ENCODE data around the gene CHD9. TPM values are rescaled to one million over a fixed set of nuclear protein-coding genes. Genes with fewer than 3 reads are reported as not detected.

Gene CHD9
- total and polyA plus RNA-seq, 9 of the 15 experiments (the other 6 are each of a cell fraction or from before 2014, with no cell fraction given) = 29.0 to 69.3 (median 40.6) TPM

DNA sequence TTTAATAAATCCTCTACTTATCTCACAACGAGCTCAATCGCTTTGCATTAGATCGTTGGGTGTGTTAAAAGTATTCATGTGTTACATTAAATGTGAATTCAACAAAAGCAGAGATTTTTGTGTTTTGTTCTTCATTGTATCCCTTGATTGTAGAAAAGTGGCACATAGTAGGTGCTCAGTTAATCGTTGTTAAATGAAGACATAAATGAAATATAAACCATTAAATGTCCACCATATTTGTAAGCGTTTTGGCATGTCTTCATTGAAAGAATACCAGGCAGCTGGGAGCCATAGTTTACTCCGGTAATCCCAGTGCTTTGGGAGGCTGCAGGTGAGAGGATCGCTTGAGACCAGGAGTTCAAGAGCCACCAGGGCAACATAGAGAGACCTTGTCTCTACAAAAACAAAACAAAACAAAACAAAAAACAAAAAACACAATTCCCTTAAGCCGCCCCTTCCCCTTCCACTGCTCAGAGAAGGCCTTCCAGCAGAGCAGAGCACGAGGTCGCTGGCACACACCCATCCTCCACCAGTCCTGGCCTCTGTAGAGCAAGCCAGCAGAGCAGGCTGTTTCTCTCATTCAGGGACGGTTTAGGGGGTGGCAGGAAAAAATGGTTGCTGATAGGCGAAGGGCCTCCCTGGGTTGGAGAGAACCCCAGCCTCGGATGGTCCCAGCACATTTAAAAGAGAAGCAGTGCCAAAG is 673 bp upstream of the CHD9 start (continued):
- TF ChIP-seq, protein P1, sequence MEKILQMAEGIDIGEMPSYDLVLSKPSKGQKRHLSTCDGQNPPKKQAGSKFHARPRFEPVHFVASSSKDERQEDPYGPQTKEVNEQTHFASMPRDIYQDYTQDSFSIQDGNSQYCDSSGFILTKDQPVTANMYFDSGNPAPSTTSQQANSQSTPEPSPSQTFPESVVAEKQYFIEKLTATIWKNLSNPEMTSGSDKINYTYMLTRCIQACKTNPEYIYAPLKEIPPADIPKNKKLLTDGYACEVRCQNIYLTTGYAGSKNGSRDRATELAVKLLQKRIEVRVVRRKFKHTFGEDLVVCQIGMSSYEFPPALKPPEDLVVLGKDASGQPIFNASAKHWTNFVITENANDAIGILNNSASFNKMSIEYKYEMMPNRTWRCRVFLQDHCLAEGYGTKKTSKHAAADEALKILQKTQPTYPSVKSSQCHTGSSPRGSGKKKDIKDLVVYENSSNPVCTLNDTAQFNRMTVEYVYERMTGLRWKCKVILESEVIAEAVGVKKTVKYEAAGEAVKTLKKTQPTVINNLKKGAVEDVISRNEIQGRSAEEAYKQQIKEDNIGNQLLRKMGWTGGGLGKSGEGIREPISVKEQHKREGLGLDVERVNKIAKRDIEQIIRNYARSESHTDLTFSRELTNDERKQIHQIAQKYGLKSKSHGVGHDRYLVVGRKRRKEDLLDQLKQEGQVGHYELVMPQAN (IDR thresholded peaks at IDR 0.05; ENCODE audit: borderline replicate concordance) = 0 out of 2 replicates have a peak, but pooled peaks have one; percentile 14
- TF ChIP-seq, protein P2, sequence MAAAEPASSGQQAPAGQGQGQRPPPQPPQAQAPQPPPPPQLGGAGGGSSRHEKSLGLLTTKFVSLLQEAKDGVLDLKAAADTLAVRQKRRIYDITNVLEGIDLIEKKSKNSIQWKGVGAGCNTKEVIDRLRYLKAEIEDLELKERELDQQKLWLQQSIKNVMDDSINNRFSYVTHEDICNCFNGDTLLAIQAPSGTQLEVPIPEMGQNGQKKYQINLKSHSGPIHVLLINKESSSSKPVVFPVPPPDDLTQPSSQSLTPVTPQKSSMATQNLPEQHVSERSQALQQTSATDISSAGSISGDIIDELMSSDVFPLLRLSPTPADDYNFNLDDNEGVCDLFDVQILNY (CRISPR knock-in tag; IDR thresholded peaks at IDR 0.05) = no peak
- TF ChIP-seq ZZZ3 (IDR thresholded peaks at IDR 0.05) (no peak), RBM22 (IDR thresholded peaks at IDR 0.05; ENCODE audit: low read depth, low read length, poor library complexity, severe bottlenecking) (no peak), DPF2 (IDR thresholded peaks at IDR 0.05) (no peak), GATAD2A (IDR thresholded peaks at IDR 0.05) (no peak), CSDE1 (IDR thresholded peaks at IDR 0.05) (no peak), TFAM (CRISPR knock-in tag; conservative IDR thresholded peaks at IDR 0.05) (no peak)
- TF ChIP-seq, protein P3, sequence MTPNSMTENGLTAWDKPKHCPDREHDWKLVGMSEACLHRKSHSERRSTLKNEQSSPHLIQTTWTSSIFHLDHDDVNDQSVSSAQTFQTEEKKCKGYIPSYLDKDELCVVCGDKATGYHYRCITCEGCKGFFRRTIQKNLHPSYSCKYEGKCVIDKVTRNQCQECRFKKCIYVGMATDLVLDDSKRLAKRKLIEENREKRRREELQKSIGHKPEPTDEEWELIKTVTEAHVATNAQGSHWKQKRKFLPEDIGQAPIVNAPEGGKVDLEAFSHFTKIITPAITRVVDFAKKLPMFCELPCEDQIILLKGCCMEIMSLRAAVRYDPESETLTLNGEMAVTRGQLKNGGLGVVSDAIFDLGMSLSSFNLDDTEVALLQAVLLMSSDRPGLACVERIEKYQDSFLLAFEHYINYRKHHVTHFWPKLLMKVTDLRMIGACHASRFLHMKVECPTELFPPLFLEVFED (CRISPR knock-in tag; conservative IDR thresholded peaks at IDR 0.05) = no peak
- TF ChIP-seq, protein P4, sequence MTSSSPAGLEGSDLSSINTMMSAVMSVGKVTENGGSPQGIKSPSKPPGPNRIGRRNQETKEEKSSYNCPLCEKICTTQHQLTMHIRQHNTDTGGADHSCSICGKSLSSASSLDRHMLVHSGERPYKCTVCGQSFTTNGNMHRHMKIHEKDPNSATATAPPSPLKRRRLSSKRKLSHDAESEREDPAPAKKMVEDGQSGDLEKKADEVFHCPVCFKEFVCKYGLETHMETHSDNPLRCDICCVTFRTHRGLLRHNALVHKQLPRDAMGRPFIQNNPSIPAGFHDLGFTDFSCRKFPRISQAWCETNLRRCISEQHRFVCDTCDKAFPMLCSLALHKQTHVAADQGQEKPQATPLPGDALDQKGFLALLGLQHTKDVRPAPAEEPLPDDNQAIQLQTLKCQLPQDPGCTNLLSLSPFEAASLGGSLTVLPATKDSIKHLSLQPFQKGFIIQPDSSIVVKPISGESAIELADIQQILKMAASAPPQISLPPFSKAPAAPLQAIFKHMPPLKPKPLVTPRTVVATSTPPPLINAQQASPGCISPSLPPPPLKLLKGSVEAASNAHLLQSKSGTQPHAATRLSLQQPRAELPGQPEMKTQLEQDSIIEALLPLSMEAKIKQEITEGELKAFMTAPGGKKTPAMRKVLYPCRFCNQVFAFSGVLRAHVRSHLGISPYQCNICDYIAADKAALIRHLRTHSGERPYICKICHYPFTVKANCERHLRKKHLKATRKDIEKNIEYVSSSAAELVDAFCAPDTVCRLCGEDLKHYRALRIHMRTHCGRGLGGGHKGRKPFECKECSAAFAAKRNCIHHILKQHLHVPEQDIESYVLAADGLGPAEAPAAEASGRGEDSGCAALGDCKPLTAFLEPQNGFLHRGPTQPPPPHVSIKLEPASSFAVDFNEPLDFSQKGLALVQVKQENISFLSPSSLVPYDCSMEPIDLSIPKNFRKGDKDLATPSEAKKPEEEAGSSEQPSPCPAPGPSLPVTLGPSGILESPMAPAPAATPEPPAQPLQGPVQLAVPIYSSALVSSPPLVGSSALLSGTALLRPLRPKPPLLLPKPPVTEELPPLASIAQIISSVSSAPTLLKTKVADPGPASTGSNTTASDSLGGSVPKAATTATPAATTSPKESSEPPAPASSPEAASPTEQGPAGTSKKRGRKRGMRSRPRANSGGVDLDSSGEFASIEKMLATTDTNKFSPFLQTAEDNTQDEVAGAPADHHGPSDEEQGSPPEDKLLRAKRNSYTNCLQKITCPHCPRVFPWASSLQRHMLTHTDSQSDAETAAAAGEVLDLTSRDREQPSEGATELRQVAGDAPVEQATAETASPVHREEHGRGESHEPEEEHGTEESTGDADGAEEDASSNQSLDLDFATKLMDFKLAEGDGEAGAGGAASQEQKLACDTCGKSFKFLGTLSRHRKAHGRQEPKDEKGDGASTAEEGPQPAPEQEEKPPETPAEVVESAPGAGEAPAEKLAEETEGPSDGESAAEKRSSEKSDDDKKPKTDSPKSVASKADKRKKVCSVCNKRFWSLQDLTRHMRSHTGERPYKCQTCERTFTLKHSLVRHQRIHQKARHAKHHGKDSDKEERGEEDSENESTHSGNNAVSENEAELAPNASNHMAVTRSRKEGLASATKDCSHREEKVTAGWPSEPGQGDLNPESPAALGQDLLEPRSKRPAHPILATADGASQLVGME (CRISPR knock-in tag; IDR thresholded peaks at IDR 0.05) = no peak
- TF ChIP-seq, protein P5, sequence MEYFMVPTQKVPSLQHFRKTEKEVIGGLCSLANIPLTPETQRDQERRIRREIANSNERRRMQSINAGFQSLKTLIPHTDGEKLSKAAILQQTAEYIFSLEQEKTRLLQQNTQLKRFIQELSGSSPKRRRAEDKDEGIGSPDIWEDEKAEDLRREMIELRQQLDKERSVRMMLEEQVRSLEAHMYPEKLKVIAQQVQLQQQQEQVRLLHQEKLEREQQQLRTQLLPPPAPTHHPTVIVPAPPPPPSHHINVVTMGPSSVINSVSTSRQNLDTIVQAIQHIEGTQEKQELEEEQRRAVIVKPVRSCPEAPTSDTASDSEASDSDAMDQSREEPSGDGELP (CRISPR knock-in tag; IDR thresholded peaks at IDR 0.05; ENCODE audit: borderline replicate concordance) = no peak
- TF ChIP-seq, protein P6, sequence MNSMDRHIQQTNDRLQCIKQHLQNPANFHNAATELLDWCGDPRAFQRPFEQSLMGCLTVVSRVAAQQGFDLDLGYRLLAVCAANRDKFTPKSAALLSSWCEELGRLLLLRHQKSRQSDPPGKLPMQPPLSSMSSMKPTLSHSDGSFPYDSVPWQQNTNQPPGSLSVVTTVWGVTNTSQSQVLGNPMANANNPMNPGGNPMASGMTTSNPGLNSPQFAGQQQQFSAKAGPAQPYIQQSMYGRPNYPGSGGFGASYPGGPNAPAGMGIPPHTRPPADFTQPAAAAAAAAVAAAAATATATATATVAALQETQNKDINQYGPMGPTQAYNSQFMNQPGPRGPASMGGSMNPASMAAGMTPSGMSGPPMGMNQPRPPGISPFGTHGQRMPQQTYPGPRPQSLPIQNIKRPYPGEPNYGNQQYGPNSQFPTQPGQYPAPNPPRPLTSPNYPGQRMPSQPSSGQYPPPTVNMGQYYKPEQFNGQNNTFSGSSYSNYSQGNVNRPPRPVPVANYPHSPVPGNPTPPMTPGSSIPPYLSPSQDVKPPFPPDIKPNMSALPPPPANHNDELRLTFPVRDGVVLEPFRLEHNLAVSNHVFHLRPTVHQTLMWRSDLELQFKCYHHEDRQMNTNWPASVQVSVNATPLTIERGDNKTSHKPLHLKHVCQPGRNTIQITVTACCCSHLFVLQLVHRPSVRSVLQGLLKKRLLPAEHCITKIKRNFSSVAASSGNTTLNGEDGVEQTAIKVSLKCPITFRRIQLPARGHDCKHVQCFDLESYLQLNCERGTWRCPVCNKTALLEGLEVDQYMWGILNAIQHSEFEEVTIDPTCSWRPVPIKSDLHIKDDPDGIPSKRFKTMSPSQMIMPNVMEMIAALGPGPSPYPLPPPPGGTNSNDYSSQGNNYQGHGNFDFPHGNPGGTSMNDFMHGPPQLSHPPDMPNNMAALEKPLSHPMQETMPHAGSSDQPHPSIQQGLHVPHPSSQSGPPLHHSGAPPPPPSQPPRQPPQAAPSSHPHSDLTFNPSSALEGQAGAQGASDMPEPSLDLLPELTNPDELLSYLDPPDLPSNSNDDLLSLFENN (IDR thresholded peaks at IDR 0.05; ENCODE audit: low read depth in 2 of 2, low read length in 2 of 2) = no peak
